HepG2 (cell line): ENCODE results near the gene DOC2A. TPM values are rescaled to one million over a fixed set of nuclear protein-coding genes. Genes with fewer than 3 reads are reported as not detected.

Source experiments
- BHLHE40 ChIP-seq: IDR thresholded peaks from 2 replicates; pipeline ENCODE4 v1.6.1; 2011; ENCODE audit warnings: low read length, improper control_type of control experiment
- BORCS8-MEF2B ChIP-seq: sonication (generic); formaldehyde crosslinking; IDR thresholded peaks from 2 replicates; pipeline ENCODE4 v1.8.0; 2022; ENCODE audit warnings: mild to moderate bottlenecking, missing genetic modification reagents
- CBX2 ChIP-seq, 2 experiments: fragments of 200-600 bp in 1 of 2; sonication (generic); formaldehyde crosslinking in 1 of 2; IDR thresholded peaks; 2 replicates each; pipeline versions ENCODE4 v1.7.0 to v1.8.1; 2018 to 2022; ENCODE audit warnings: low read depth in 2 of 2, low read length in 1 of 2, mild to moderate bottlenecking in 1 of 2, missing genetic modification reagents in 1 of 2
- GTF3A ChIP-seq: sonication (generic); formaldehyde crosslinking; conservative IDR thresholded peaks from 2 replicates; pipeline ENCODE4 v1.4.0; 2020; ENCODE audit warnings: mild to moderate bottlenecking, missing genetic modification reagents
- HHEX ChIP-seq: IDR thresholded peaks from 2 replicates; pipeline ENCODE4 v1.6.1; 2016; ENCODE audit warnings: control low read depth
- HNRNPK ChIP-seq: fragments of 200-400 bp; formaldehyde crosslinking; IDR thresholded peaks from 2 replicates; pipeline ENCODE4 v1.6.1; 2018; ENCODE audit warnings: low read length, low read depth, moderate library complexity, mild to moderate bottlenecking; ENCODE audit not compliant: poor library complexity, severe bottlenecking
- IKZF1 ChIP-seq: fragments of 450-650 bp; IDR thresholded peaks from 2 replicates; pipeline ENCODE4 v1.7.1; 2016
- JUND ChIP-seq: sonication (generic); formaldehyde crosslinking; IDR thresholded peaks from 2 replicates; pipeline ENCODE4 v1.8.0; 2022; ENCODE audit warnings: mild to moderate bottlenecking, missing genetic modification reagents
- KLF11 ChIP-seq: IDR thresholded peaks from 2 replicates; pipeline ENCODE4 v1.6.1; 2016; ENCODE audit warnings: missing compliant biosample characterization
- PAX8 ChIP-seq: sonication (generic); formaldehyde crosslinking; IDR thresholded peaks from 2 replicates; pipeline ENCODE4 v1.8.0; 2022; ENCODE audit warnings: mild to moderate bottlenecking, missing genetic modification reagents, borderline replicate concordance
- PHF5A ChIP-seq: IDR thresholded peaks from one replicate; pipeline ENCODE4 v1.6.1; 2018; ENCODE audit warnings: low read depth, missing genetic modification reagents; ENCODE audit not compliant: unreplicated experiment
- PPARG ChIP-seq: conservative IDR thresholded peaks from 2 replicates; pipeline ENCODE4 v1.6.1; 2016; ENCODE audit warnings: missing biosample characterization, missing genetic modification reagents
- RAD51 ChIP-seq: fragments of 450-650 bp; IDR thresholded peaks from 2 replicates; pipeline ENCODE4 v1.6.1; 2016; ENCODE audit warnings: borderline replicate concordance
- RBM22 ChIP-seq: fragments of 200-400 bp; formaldehyde crosslinking; optimal IDR thresholded peaks from 2 replicates; pipeline ENCODE3; 2017; ENCODE audit warnings: mild to moderate bottlenecking, low read length, moderate library complexity
- SRSF4 ChIP-seq: fragments of 200-400 bp; formaldehyde crosslinking; IDR thresholded peaks from one replicate; pipeline ENCODE4 v1.6.1; 2018; ENCODE audit warnings: mild to moderate bottlenecking, low read depth, low read length, moderate library complexity; ENCODE audit not compliant: poor library complexity, severe bottlenecking
- TBP ChIP-seq: sonication (generic); formaldehyde crosslinking; IDR thresholded peaks from 2 replicates; pipeline ENCODE4 v1.5.0; 2020; ENCODE audit warnings: missing genetic modification reagents
- TEAD2 ChIP-seq: sonication (generic); formaldehyde crosslinking; IDR thresholded peaks from 2 replicates; pipeline ENCODE4 v1.9.0; 2021; ENCODE audit warnings: missing genetic modification reagents
- TEAD3 ChIP-seq: optimal IDR thresholded peaks from 2 replicates; pipeline ENCODE3; 2016; ENCODE audit warnings: borderline replicate concordance
- ZNF335 ChIP-seq: sonication (generic); formaldehyde crosslinking; IDR thresholded peaks from 2 replicates; pipeline ENCODE4 v1.4.0; 2020; ENCODE audit warnings: missing genetic modification reagents
- ZNF558 ChIP-seq: sonication (generic); formaldehyde crosslinking; IDR thresholded peaks from 2 replicates; pipeline ENCODE4 v1.9.0; 2022; ENCODE audit warnings: mild to moderate bottlenecking, missing genetic modification reagents, borderline replicate concordance
- ZNF891 ChIP-seq: sonication (generic); formaldehyde crosslinking; IDR thresholded peaks from 2 replicates; pipeline ENCODE4 v1.5.0; 2020; ENCODE audit warnings: mild to moderate bottlenecking, missing genetic modification reagents
- polyA plus RNA-seq, 8 experiments: library from polyadenylated mRNA; depleted of rRNA in 3 of 8; stranded (reverse) in 7 of 8; unstranded in 1 of 8; fragments of >200 nt; fragmentation: Illumina TruSeq in 4 of 8; extraction: Trizol in 4 of 8; gene quantifications; 2 replicates each; pipeline versions ENCODE4 v1.2.1 to v1.2.3, GENCODE V29; 2011 to 2016; ENCODE audit warnings: low read depth in 4 of 8, missing spikeins in 1 of 8, mixed read lengths in 1 of 8; ENCODE audit not compliant: insufficient read depth in 1 of 8
- total RNA-seq, 5 experiments: library from RNA; depleted of rRNA; stranded (reverse); fragments of >200 nt; fragmentation: Illumina TruSeq; extraction: Trizol; gene quantifications; 2 replicates each; pipeline ENCODE4 v1.2.3, GENCODE V29; 2016; ENCODE audit warnings: low read depth in 1 of 5
- TF ChIP-seq, protein P1 (sequence below): sonication (generic); formaldehyde crosslinking; IDR thresholded peaks from 2 replicates; pipeline ENCODE4 v1.4.0; 2020; ENCODE audit warnings: missing genetic modification reagents
- TF ChIP-seq, protein P2 (sequence below): sonication (generic); formaldehyde crosslinking; IDR thresholded peaks from 2 replicates; pipeline ENCODE4 v1.4.0; 2020; ENCODE audit warnings: missing genetic modification reagents
- TF ChIP-seq, protein P3 (sequence below): sonication (generic); formaldehyde crosslinking; IDR thresholded peaks from 2 replicates; pipeline ENCODE4 v1.4.0; 2020; ENCODE audit warnings: mild to moderate bottlenecking, missing genetic modification reagents

The DOC2A gene
- total and polyA plus RNA-seq, 2 of the 13 experiments (the other 11 are each of a cell fraction or from before 2014, with no cell fraction given): 0.15 to 0.55 TPM

DNA sequence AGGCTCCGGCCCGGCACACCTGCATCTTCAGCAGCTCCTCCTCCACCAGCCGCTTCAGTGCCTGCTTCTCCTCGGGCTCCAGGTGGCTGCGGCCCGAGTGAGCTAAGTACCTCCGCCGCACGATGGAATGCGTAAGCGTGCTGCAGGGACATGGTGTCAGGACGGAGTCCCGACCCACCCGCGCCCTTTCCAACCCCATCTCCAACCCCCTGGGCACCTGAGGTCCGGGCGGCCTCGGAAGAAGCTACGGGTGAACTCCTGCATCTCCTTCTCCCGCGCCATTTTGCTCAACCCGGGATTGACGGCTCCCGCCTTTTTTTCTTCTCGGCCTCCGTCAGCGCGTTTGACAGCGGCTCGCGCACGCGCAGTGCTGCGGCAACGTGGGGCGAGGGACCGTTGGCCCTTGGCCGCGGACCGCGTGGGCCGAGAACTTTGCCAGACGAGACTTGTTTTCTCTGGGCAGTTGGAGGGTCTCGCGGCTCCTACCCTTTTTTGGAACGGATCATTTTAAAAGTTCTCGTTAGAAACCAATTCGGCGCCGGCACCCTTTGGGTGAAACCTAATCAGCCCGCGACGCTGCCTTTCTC lies 15.4 kb downstream of the DOC2A start, which contains the start of gene HIRIP3 (continued):
- TF ChIP-seq, protein P1, sequence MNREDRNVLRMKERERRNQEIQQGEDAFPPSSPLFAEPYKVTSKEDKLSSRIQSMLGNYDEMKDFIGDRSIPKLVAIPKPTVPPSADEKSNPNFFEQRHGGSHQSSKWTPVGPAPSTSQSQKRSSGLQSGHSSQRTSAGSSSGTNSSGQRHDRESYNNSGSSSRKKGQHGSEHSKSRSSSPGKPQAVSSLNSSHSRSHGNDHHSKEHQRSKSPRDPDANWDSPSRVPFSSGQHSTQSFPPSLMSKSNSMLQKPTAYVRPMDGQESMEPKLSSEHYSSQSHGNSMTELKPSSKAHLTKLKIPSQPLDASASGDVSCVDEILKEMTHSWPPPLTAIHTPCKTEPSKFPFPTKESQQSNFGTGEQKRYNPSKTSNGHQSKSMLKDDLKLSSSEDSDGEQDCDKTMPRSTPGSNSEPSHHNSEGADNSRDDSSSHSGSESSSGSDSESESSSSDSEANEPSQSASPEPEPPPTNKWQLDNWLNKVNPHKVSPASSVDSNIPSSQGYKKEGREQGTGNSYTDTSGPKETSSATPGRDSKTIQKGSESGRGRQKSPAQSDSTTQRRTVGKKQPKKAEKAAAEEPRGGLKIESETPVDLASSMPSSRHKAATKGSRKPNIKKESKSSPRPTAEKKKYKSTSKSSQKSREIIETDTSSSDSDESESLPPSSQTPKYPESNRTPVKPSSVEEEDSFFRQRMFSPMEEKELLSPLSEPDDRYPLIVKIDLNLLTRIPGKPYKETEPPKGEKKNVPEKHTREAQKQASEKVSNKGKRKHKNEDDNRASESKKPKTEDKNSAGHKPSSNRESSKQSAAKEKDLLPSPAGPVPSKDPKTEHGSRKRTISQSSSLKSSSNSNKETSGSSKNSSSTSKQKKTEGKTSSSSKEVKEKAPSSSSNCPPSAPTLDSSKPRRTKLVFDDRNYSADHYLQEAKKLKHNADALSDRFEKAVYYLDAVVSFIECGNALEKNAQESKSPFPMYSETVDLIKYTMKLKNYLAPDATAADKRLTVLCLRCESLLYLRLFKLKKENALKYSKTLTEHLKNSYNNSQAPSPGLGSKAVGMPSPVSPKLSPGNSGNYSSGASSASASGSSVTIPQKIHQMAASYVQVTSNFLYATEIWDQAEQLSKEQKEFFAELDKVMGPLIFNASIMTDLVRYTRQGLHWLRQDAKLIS (CRISPR knock-in tag): peak; percentile 55; the same call in 1 of the 2 replicates
- TF ChIP-seq KLF11 (CRISPR knock-in tag): no peak; the same call in 1 of the 2 replicates
- TF ChIP-seq GTF3A: no peak
- peak; percentile 53; the same call in 1 of the 2 replicates for TF ChIP-seq ZNF891 (CRISPR knock-in tag)
- 0 out of 2 replicates have a peak, but pooled peaks have one; percentile 47 for TF ChIP-seq JUND (CRISPR knock-in tag)
- TF ChIP-seq BORCS8-MEF2B (CRISPR knock-in tag): peak; percentile 73; the same call in 1 of the 2 replicates
- TF ChIP-seq TBP (CRISPR knock-in tag): no peak
- TF ChIP-seq HNRNPK: no peak
- TF ChIP-seq TEAD3 (CRISPR knock-in tag): no peak
- no peak for TF ChIP-seq RBM22
- no peak; the same call in none of the 2 replicates for TF ChIP-seq TEAD2
- no peak for TF ChIP-seq HHEX (CRISPR knock-in tag)
- TF ChIP-seq, protein P2, sequence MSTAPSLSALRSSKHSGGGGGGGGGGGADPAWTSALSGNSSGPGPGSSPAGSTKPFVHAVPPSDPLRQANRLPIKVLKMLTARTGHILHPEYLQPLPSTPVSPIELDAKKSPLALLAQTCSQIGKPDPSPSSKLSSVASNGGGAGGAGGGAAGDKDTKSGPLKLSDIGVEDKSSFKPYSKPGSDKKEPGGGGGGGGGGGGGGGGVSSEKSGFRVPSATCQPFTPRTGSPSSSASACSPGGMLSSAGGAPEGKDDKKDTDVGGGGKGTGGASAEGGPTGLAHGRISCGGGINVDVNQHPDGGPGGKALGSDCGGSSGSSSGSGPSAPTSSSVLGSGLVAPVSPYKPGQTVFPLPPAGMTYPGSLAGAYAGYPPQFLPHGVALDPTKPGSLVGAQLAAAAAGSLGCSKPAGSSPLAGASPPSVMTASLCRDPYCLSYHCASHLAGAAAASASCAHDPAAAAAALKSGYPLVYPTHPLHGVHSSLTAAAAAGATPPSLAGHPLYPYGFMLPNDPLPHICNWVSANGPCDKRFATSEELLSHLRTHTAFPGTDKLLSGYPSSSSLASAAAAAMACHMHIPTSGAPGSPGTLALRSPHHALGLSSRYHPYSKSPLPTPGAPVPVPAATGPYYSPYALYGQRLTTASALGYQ (CRISPR knock-in tag): peak; percentile 34; the same call in 1 of the 2 replicates
- no peak for TF ChIP-seq PHF5A (CRISPR knock-in tag)
- no peak for TF ChIP-seq RAD51
- TF ChIP-seq ZNF335 (CRISPR knock-in tag): no peak
- no peak; the same call in 1 of the 2 replicates for TF ChIP-seq PPARG
- no peak for TF ChIP-seq PAX8 (CRISPR knock-in tag)
- no peak for TF ChIP-seq BHLHE40
- no peak for TF ChIP-seq SRSF4
- no peak for TF ChIP-seq IKZF1
- TF ChIP-seq CBX2 (IDR thresholded peaks at IDR 0.05; ENCODE audit: low read depth, low read length): no peak
- TF ChIP-seq CBX2 (CRISPR knock-in tag; IDR thresholded peaks at IDR 0.05; ENCODE audit: low read depth): no peak
- TF ChIP-seq, protein P3, sequence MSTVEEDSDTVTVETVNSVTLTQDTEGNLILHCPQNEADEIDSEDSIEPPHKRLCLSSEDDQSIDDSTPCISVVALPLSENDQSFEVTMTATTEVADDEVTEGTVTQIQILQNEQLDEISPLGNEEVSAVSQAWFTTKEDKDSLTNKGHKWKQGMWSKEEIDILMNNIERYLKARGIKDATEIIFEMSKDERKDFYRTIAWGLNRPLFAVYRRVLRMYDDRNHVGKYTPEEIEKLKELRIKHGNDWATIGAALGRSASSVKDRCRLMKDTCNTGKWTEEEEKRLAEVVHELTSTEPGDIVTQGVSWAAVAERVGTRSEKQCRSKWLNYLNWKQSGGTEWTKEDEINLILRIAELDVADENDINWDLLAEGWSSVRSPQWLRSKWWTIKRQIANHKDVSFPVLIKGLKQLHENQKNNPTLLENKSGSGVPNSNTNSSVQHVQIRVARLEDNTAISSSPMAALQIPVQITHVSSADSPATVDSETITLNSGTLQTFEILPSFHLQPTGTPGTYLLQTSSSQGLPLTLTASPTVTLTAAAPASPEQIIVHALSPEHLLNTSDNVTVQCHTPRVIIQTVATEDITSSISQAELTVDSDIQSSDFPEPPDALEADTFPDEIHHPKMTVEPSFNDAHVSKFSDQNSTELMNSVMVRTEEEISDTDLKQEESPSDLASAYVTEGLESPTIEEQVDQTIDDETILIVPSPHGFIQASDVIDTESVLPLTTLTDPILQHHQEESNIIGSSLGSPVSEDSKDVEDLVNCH (CRISPR knock-in tag): no peak
- peak; percentile 97 for TF ChIP-seq ZNF558 (CRISPR knock-in tag)
